ENCODE measurements around the gene ST6GALNAC4.

DNA sequence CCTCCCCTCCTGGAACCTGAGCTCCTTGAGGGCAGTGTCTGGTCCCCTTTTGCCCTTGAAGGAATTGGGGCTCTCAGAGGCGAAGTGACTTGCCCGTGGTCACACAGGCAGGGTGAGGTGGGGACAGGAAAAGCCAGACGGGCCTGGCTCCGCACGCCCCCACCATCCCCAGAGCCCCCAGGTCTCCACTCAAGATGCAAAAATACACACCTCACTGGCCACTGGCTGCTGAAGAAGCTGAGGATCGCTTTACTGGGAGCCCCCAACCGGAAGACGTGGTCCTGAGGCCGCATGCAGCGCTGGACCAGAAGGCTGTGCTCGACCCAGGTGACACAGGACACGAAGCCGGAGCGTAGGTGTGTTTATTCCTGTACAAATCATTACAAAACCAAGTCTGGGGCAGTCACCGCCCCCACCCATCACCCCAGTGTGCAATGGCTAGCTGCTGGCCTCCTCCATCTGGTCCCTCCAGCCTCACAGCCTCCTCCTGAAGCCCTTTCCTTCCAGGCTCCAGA lies 31.8 kb downstream of the ST6GALNAC4 start:
- TF ChIP-seq, protein P1, sequence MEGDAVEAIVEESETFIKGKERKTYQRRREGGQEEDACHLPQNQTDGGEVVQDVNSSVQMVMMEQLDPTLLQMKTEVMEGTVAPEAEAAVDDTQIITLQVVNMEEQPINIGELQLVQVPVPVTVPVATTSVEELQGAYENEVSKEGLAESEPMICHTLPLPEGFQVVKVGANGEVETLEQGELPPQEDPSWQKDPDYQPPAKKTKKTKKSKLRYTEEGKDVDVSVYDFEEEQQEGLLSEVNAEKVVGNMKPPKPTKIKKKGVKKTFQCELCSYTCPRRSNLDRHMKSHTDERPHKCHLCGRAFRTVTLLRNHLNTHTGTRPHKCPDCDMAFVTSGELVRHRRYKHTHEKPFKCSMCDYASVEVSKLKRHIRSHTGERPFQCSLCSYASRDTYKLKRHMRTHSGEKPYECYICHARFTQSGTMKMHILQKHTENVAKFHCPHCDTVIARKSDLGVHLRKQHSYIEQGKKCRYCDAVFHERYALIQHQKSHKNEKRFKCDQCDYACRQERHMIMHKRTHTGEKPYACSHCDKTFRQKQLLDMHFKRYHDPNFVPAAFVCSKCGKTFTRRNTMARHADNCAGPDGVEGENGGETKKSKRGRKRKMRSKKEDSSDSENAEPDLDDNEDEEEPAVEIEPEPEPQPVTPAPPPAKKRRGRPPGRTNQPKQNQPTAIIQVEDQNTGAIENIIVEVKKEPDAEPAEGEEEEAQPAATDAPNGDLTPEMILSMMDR (IDR thresholded peaks at IDR 0.05): no peak
- TF ChIP-seq EZH2 (IDR thresholded peaks at IDR 0.05): no peak
